ENCODE measurements around the gene PROCA1.

Gene PROCA1

GRCh38 chr17:28744104-28744971, 32.6 kb upstream of the PROCA1 start:
- in situ Hi-C loops (cut with MboI; ENCODE audit: low sequenced_read_pairs): loop anchor here (25.0 kb wide), 1 partner anchor 368 kb away; no protein-coding TSS in a partner anchor

GRCh38 chr17:28743243-28744103, 31.8 kb upstream of the PROCA1 start, which contains the start of gene TRAF4:
TSS of gene TRAF4 (plus strand) at chr17:28744011. CDS start at chr17:28744113, 102 bp downstream.
- in situ Hi-C loops (cut with MboI; ENCODE audit: low sequenced_read_pairs): loop anchor here (25.0 kb wide), 1 partner anchor 369 kb away; no protein-coding TSS in a partner anchor

- in situ Hi-C loops (cut with MboI; ENCODE audit: low sequenced_read_pairs): loop anchor here (25.0 kb wide), 1 partner anchor 371 kb away; no protein-coding TSS in a partner anchor
Measured at GRCh38 chr17:28741358-28742349, 30.0 kb upstream of the PROCA1 start.

- in situ Hi-C loops (cut with MboI; ENCODE audit: low sequenced_read_pairs): loop anchor here (25.0 kb wide), 1 partner anchor 372 kb away; no protein-coding TSS in a partner anchor
Measured at GRCh38 chr17:28740406-28741357, 29.0 kb upstream of the PROCA1 start.

- in situ Hi-C loops (cut with MboI; ENCODE audit: low sequenced_read_pairs): loop anchor here (25.0 kb wide), 1 partner anchor 373 kb away; no protein-coding TSS in a partner anchor
Measured at GRCh38 chr17:28738680-28739384, 27.1 kb upstream of the PROCA1 start.

- in situ Hi-C loops (cut with MboI; ENCODE audit: low sequenced_read_pairs): loop anchor here (25.0 kb wide), 1 partner anchor 374 kb away; no protein-coding TSS in a partner anchor
Measured at GRCh38 chr17:28737770-28738679, 26.3 kb upstream of the PROCA1 start.

- in situ Hi-C loops (cut with MboI; ENCODE audit: low sequenced_read_pairs): loop anchor here (25.0 kb wide), 1 partner anchor 375 kb away; no protein-coding TSS in a partner anchor
Measured at GRCh38 chr17:28737316-28737715, 25.6 kb upstream of the PROCA1 start.

GRCh38 chr17:28735913-28736769, 24.5 kb upstream of the PROCA1 start:
- in situ Hi-C loops (cut with MboI; ENCODE audit: low sequenced_read_pairs): loop anchor here (25.0 kb wide), 1 partner anchor 376 kb away; no protein-coding TSS in a partner anchor

GRCh38 chr17:28735242-28735722, 23.6 kb upstream of the PROCA1 start:
- in situ Hi-C loops (cut with MboI; ENCODE audit: low sequenced_read_pairs): loop anchor here (25.0 kb wide), 1 partner anchor 377 kb away; no protein-coding TSS in a partner anchor

GRCh38 chr17:28734712-28735241, 23.1 kb upstream of the PROCA1 start:
- in situ Hi-C loops (cut with MboI; ENCODE audit: low sequenced_read_pairs): loop anchor here (25.0 kb wide), 1 partner anchor 378 kb away; no protein-coding TSS in a partner anchor

- in situ Hi-C loops (cut with MboI; ENCODE audit: low sequenced_read_pairs): loop anchor here (25.0 kb wide), 1 partner anchor 379 kb away; no protein-coding TSS in a partner anchor
Measured at GRCh38 chr17:28733346-28733745, 21.7 kb upstream of the PROCA1 start.

GRCh38 chr17:28729950-28730330, 18.3 kb upstream of the PROCA1 start:
- in situ Hi-C loops (cut with MboI; ENCODE audit: low sequenced_read_pairs): loop anchor here (25.0 kb wide), 1 partner anchor 382 kb away; no protein-coding TSS in a partner anchor

- in situ Hi-C loops (cut with MboI; ENCODE audit: low sequenced_read_pairs): loop anchor here (25.0 kb wide), 1 partner anchor 384 kb away; no protein-coding TSS in a partner anchor
Measured at GRCh38 chr17:28728364-28729200, 16.9 kb upstream of the PROCA1 start, which contains the start of gene NEK8. TSS of gene NEK8 (plus strand) at chr17:28728788. CDS start at chr17:28728814, 26 bp downstream.

Measured in HL-60/S4 (cell line).